ENCODE data around the gene ZNF136. TPM values are rescaled to one million over a fixed set of nuclear protein-coding genes. Genes with fewer than 3 reads are reported as not detected.

The ZNF136 gene
- total and polyA plus RNA-seq, 2 donors from 2014 or later: 4.6 to 14.4 TPM

GRCh38 chr19:12202250-12202649 lies 39.4 kb downstream of the ZNF136 start:
- DNase-seq (peak in 3 of 5 donors; percentile 44 to 56 (median 47)), FAIRE-seq (no peak)
- peak; percentile 17 for TF ChIP-seq CTCF (IDR thresholded peaks at IDR 0.05; ENCODE audit: borderline replicate concordance, extremely low read depth, insufficient read depth)
- Histone ChIP-seq H3K36me3 (ENCODE audit: control insufficient read depth in 2 of 3, insufficient read depth in 3 of 3, low read length in 3 of 3) (peaks cover 0 to 2% (median 0%) of the 10 kb centered on the region in 3 donors), H3K4me3 (ENCODE audit: low read length in 3 of 3) (no peak overlapping the region), H3K9me3 (ENCODE audit: control insufficient read depth in 2 of 3, insufficient read depth in 1 of 3, low read length in 3 of 3) (peaks cover 3 to 15% (median 3%) of the 10 kb centered on the region in 3 donors), H3K9ac (ENCODE audit: low read length in 3 of 3) (no peak overlapping the region), H3K27ac (ENCODE audit: low read depth in 2 of 2, low read length in 2 of 2) (no peak overlapping the region), H3K27me3 (ENCODE audit: control insufficient read depth, insufficient read depth, low read length) (no peaks in the 10 kb centered on the region), H3K4me1 (ENCODE audit: control insufficient read depth in 2 of 3, insufficient read depth in 2 of 3, low read depth in 1 of 3, low read length in 3 of 3) (peaks cover 0 to 4% (median 0%) of the 10 kb centered on the region in 3 donors)
- intact Hi-C loops (cut with DNase I): no loop called here

GRCh38 chr19:12205296-12205695 lies 42.4 kb downstream of the ZNF136 start:
- Histone ChIP-seq H3K4me1 (ENCODE audit: control insufficient read depth in 2 of 3, insufficient read depth in 2 of 3, low read depth in 1 of 3, low read length in 3 of 3) (no peaks in the 10 kb centered on the region), H3K27ac (ENCODE audit: low read depth in 2 of 2, low read length in 2 of 2) (no peak overlapping the region), H3K9ac (ENCODE audit: low read length in 3 of 3) (no peak overlapping the region), H3K9me3 (ENCODE audit: control insufficient read depth in 2 of 3, insufficient read depth in 1 of 3, low read length in 3 of 3) (peaks cover 4 to 26% (median 13%) of the 10 kb centered on the region in 3 donors), H3K27me3 (ENCODE audit: control insufficient read depth, insufficient read depth, low read length) (no peaks in the 10 kb centered on the region), H3K4me3 (ENCODE audit: low read length in 3 of 3) (no peak overlapping the region), H3K36me3 (ENCODE audit: control insufficient read depth in 2 of 3, insufficient read depth in 3 of 3, low read length in 3 of 3) (peaks cover 0 to 4% (median 2%) of the 10 kb centered on the region in 3 donors)
- FAIRE-seq: no peak
- DNase-seq: no peak
- intact Hi-C loops (cut with DNase I): no loop called here
- no peak for TF ChIP-seq CTCF (IDR thresholded peaks at IDR 0.05; ENCODE audit: borderline replicate concordance, extremely low read depth, insufficient read depth)

DNA sequence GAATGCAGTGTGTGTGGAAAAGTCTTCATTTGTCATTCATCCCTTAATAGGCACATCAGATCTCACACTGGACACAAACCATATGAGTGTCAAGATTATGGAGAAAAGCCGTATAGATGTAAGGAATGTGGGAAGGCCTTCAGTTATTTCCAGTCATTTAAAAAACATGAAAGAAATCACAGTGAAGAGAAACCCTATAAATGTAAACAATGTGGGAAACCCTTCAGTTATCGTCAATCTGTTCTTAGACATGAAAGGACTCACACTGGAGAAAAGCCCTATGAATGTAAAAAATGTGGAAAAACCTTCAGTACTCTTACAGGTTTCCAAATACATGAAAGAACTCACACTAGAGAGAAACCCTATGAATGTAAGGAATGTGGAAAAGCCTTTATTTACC lies 45.3 kb downstream of the ZNF136 start:
- Histone ChIP-seq H3K4me3 (ENCODE audit: low read length in 3 of 3) (peak overlapping the region in 1 of 3 donors; percentile 24), H3K9me3 (ENCODE audit: control insufficient read depth in 2 of 3, insufficient read depth in 1 of 3, low read length in 3 of 3) (peaks cover 4 to 30% (median 13%) of the 10 kb centered on the region in 3 donors), H3K27me3 (ENCODE audit: control insufficient read depth, insufficient read depth, low read length) (no peaks in the 10 kb centered on the region), H3K4me1 (ENCODE audit: control insufficient read depth in 2 of 3, insufficient read depth in 2 of 3, low read depth in 1 of 3, low read length in 3 of 3) (no peaks in the 10 kb centered on the region), H3K27ac (ENCODE audit: low read depth in 2 of 2, low read length in 2 of 2) (no peak overlapping the region), H3K36me3 (ENCODE audit: control insufficient read depth in 2 of 3, insufficient read depth in 3 of 3, low read length in 3 of 3) (peaks cover 0 to 4% (median 2%) of the 10 kb centered on the region in 3 donors), H3K9ac (ENCODE audit: low read length in 3 of 3) (no peak overlapping the region)
- no peak for FAIRE-seq
- TF ChIP-seq CTCF (IDR thresholded peaks at IDR 0.05; ENCODE audit: borderline replicate concordance, extremely low read depth, insufficient read depth): no peak
- DNase-seq: no peak
- intact Hi-C loops (cut with DNase I): no loop called here

DNA sequence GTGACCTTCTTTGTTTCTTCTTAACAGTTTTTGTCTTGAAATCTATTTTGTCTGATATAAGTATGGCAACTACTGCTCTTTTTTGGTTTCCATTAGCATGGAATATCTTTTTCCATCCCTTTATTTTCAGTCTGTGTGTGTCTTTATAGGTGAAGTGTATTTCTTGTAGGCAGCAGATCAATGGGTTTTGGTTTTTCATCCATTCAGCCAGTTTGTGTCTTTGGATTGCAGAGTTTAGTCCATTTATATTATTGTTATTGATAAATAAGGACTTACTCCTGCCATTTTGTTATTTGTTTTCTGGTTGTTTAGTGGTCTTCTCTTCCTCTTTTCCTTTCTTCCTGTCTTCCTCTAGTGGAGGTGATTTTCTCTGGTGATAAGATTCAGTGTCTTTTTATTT lies 54.4 kb downstream of the ZNF136 start:
- H3K9me3 ChIP-seq (ENCODE audit: control insufficient read depth in 2 of 3, insufficient read depth in 1 of 3, low read length in 3 of 3): peaks cover 3 to 17% (median 10%) of the 10 kb centered on the region in 3 donors
- FAIRE-seq (no peak), DNase-seq (no peak)
- no peak overlapping the region for H3K27ac ChIP-seq (ENCODE audit: low read depth in 2 of 2, low read length in 2 of 2)
- TF ChIP-seq CTCF (IDR thresholded peaks at IDR 0.05; ENCODE audit: borderline replicate concordance, extremely low read depth, insufficient read depth): no peak
- H3K4me1 ChIP-seq (ENCODE audit: control insufficient read depth in 2 of 3, insufficient read depth in 2 of 3, low read depth in 1 of 3, low read length in 3 of 3): no peaks in the 10 kb centered on the region
- intact Hi-C loops (cut with DNase I): no loop called here
- H3K27me3 ChIP-seq (ENCODE audit: control insufficient read depth, insufficient read depth, low read length): no peaks in the 10 kb centered on the region
- H3K36me3 ChIP-seq (ENCODE audit: control insufficient read depth in 2 of 3, insufficient read depth in 3 of 3, low read length in 3 of 3): no peaks in the 10 kb centered on the region
- no peak overlapping the region for H3K4me3 ChIP-seq (ENCODE audit: low read length in 3 of 3)
- no peak overlapping the region for H3K9ac ChIP-seq (ENCODE audit: low read length in 3 of 3)
